ENCODE measurements around the gene TBRG4.

Gene TBRG4

GRCh38 chr7:45111298-45112223, at the start of gene TBRG4 (continued):
- TF ChIP-seq ZNF2 (tag by site-specific recombination; IDR thresholded peaks at IDR 0.05) = 0 out of 2 replicates have a peak, but pooled peaks have one; percentile 36
- TF ChIP-seq ZFHX2 (tag by site-specific recombination; conservative IDR thresholded peaks at IDR 0.05) = peak; percentile 70

- Histone ChIP-seq H3K36me3 (ENCODE audit: control insufficient read depth in 2 of 2, insufficient read depth in 1 of 2, low read length in 2 of 2) (no peaks in the 10 kb centered on the region), H3K27ac (ENCODE audit: extremely low read depth, low read depth, low read length) (no peak overlapping the region), H3K4me3 (ENCODE audit: low read depth, low read length) (no peak overlapping the region), H3K9me3 (ENCODE audit: control insufficient read depth, insufficient read depth, low read depth, low read length) (no peaks in the 10 kb centered on the region), H3K4me1 (ENCODE audit: control insufficient read depth, insufficient read depth, low read length) (no peaks in the 10 kb centered on the region)
- CTCF ChIA-PET = interaction anchor here (0.8 kb wide), 1 partner anchor 122 kb away, joined by 3 read pairs; no protein-coding TSS in a partner anchor
- TF ChIP-seq ZNF777 (tag by site-specific recombination; IDR thresholded peaks at IDR 0.05; ENCODE audit: borderline replicate concordance) (no peak), ZNF544 (tag by site-specific recombination; IDR thresholded peaks at IDR 0.05) (no peak), ZNF175 (tag by site-specific recombination; IDR thresholded peaks at IDR 0.05) (no peak), TCF7L2 (IDR thresholded peaks at IDR 0.05; ENCODE audit: borderline replicate concordance, low read depth, low read length) (no peak), ZNF704 (tag by site-specific recombination; IDR thresholded peaks at IDR 0.05) (no peak), ZNF561 (tag by site-specific recombination; IDR thresholded peaks at IDR 0.05; ENCODE audit: borderline replicate concordance) (no peak), CTCF (tag by site-specific recombination; IDR thresholded peaks at IDR 0.05) (no peak), FEZF1 (tag by site-specific recombination; IDR thresholded peaks at IDR 0.05) (no peak), KLF10 (tag by site-specific recombination; IDR thresholded peaks at IDR 0.05) (no peak), ZNF571 (tag by site-specific recombination; IDR thresholded peaks at IDR 0.05) (no peak), BCL6B (tag by site-specific recombination; IDR thresholded peaks at IDR 0.05) (no peak), ZNF623 (tag by site-specific recombination; IDR thresholded peaks at IDR 0.05) (no peak), ZNF837 (tag by site-specific recombination; IDR thresholded peaks at IDR 0.05) (no peak), ZNF140 (tag by site-specific recombination; IDR thresholded peaks at IDR 0.05) (no peak), ZSCAN5A (tag by site-specific recombination; IDR thresholded peaks at IDR 0.05) (no peak), ZNF2 (tag by site-specific recombination; IDR thresholded peaks at IDR 0.05) (no peak)
- POLR2A ChIA-PET = no interaction called here
Observed at GRCh38 chr7:45161138-45161537, 49.6 kb upstream of the TBRG4 start.

GRCh38 chr7:45160417-45160881, 49.0 kb upstream of the TBRG4 start:
- Histone ChIP-seq H3K36me3 (ENCODE audit: control insufficient read depth in 2 of 2, insufficient read depth in 1 of 2, low read length in 2 of 2) (no peaks in the 10 kb centered on the region), H3K4me1 (ENCODE audit: control insufficient read depth, insufficient read depth, low read length) (no peaks in the 10 kb centered on the region), H3K4me3 (ENCODE audit: low read depth, low read length) (no peak overlapping the region), H3K27ac (ENCODE audit: extremely low read depth, low read depth, low read length) (no peak overlapping the region), H3K9me3 (ENCODE audit: control insufficient read depth, insufficient read depth, low read depth, low read length) (no peaks in the 10 kb centered on the region)
- ChIA-PET CTCF (interaction anchor here (0.8 kb wide), 1 partner anchor 123 kb away, joined by 3 read pairs; no protein-coding TSS in a partner anchor), POLR2A (no interaction called here)
- no peak for TF ChIP-seq CTCF (tag by site-specific recombination; IDR thresholded peaks at IDR 0.05)
- TF ChIP-seq SCRT1 (tag by site-specific recombination; IDR thresholded peaks at IDR 0.05; ENCODE audit: borderline replicate concordance) = no peak
- no peak for TF ChIP-seq KLF1 (tag by site-specific recombination; IDR thresholded peaks at IDR 0.05)
- no peak for TF ChIP-seq GLI2 (tag by site-specific recombination; IDR thresholded peaks at IDR 0.05; ENCODE audit: borderline replicate concordance, low read depth)
- TF ChIP-seq BCL11A (tag by site-specific recombination; IDR thresholded peaks at IDR 0.05; ENCODE audit: low read depth) = no peak
- TF ChIP-seq ZNF175 (tag by site-specific recombination; IDR thresholded peaks at IDR 0.05) = no peak
- no peak for TF ChIP-seq ZNF350 (tag by site-specific recombination; IDR thresholded peaks at IDR 0.05)
- no peak for TF ChIP-seq ZNF660 (tag by site-specific recombination; IDR thresholded peaks at IDR 0.05)
- no peak for TF ChIP-seq GLIS1 (tag by site-specific recombination; IDR thresholded peaks at IDR 0.05)
- TF ChIP-seq ZFP41 (tag by site-specific recombination; IDR thresholded peaks at IDR 0.05; ENCODE audit: borderline replicate concordance) = no peak

Measured in HEK293 (cell line).